HCEC 1CT (cell line): ENCODE data around the gene DGLUCY.
A peak's percentile ranks its signal among the peaks of the same experiment; 100 is the strongest.
"Not testable (repeated sequence)": the region's sequence is repeated elsewhere in the genome, so short reads cannot be mapped to it uniquely, and the experiment has no call there.

Experiments used
- DNase-seq: peaks from one replicate; pipeline ENCODE4 v3.0.0-alpha.2; 2017

DGLUCY gene

GRCh38 chr14:91218014-91218413, 104.1 kb downstream of the DGLUCY start:
- no peak for DNase-seq

DNA sequence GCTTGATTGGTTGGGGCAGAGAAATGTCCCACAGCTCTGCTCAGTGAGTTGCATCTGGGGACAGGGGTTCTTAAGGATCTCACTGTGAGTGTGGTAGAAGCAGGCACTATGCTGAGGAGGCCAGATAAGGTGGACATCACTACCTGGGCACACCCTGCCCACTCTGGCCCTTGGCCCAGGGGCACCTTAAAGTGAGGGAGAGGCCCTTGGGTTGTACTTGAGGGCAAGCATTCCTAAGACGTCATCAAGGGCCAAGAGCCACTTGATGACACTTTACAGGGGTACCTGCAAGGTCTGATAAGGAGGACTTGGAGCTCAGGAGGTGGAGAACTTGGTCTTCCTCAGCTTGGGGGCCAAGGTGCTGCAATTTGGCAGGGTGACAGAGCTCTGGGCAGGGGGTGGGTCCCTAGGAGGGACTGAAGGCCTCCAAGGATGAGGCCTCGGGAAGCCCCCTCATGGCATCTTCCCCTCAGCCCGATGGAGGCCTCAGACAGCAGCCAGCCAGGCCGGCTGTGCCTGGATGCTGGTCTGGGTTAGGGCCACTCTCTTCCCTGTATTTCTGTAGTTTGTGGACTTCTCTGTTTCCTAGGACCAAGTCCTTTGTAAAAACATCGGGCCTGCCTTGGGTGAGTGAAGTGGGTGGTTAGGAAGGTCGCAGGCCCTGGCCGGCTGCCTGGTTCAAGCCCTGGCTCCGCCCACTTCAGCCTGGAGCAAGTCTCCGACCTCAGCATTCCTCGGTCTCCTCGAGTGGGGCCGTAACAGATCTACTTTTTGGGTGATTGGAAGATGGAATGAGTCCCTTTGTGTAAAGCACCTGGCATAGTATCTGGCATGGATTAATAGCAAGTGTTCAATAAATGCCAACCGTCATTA, 105.9 kb downstream of the DGLUCY start:
- no peak for DNase-seq

- no peak for DNase-seq
Measured at GRCh38 chr14:91220581-91221000, 106.7 kb downstream of the DGLUCY start.

DNA sequence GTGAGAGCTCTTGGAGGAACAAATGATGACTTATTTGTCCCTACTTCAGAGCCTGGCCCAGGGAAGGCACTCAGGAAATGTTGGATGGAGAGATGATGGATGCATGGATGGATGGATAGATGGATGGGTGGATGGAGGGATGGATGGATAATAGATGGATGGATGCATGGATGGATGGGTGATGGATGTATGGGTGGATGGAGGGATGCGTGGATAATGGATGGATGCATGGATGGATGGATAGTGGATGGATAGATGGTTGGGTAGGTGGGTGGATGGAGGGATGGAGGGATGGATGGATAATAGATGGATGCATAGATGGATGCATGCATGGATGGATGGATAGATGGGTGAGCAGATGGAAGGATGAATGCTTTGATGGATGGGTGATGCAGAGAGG, 107.4 kb downstream of the DGLUCY start:
- DNase-seq, result no peak

GRCh38 chr14:91223028-91223783, 109.3 kb downstream of the DGLUCY start:
- peak; percentile 24 for DNase-seq

- DNase-seq, result peak; percentile 64
Measured at GRCh38 chr14:91225025-91225424, 111.2 kb downstream of the DGLUCY start.

DNA sequence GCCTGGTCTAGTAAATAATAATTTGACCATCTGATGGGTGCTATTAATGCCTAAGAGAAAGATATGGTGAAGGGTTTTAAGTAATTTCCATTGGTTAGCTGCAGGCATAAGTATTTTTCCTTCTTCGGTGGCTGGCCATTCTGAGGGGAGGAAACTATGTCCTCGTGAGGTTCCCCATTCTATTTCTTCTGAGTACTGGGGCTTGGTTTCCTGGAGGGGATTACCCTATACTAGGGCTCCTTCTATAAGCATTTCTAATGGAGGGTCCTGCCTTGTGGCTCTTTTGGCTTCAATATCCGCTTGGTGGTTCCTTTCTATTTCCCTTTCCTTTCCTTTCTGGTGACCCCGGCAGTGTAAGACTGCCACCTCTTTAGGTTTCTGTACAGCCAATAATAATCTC, 112.5 kb downstream of the DGLUCY start:
- not testable (repeated sequence) for DNase-seq

- no peak for DNase-seq
Measured at GRCh38 chr14:91227183-91227628, 113.3 kb downstream of the DGLUCY start.

GRCh38 chr14:91228112-91229004, 114.5 kb downstream of the DGLUCY start:
- peak; percentile 73 for DNase-seq

DNA sequence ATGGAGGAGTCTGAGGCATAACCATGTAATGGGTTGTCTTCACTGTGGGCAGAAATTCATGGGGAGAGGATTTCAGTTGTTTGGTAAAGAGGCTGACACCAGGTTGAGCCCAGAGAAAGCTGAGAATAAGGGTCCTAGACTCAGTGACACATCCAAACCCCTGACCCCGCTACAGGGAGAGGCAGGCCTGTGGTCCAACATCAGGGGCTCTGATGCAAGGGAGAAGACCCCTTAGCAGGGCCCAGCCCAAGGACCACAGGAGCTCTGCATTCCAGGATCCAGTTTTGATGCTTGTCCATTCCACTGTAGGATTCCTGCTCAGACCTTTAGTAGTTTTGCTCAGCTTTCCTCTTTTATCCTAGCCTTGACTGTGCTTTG, 115.1 kb downstream of the DGLUCY start:
- DNase-seq, result no peak

- DNase-seq, result peak; percentile 59
Measured at GRCh38 chr14:91229743-91230200, 115.9 kb downstream of the DGLUCY start.

GRCh38 chr14:91230397-91231035, 116.6 kb downstream of the DGLUCY start:
- DNase-seq, result peak; percentile 70

- peak; percentile 58 for DNase-seq
Measured at GRCh38 chr14:91231446-91231845, 117.6 kb downstream of the DGLUCY start.

GRCh38 chr14:91232052-91232451, 118.2 kb downstream of the DGLUCY start:
- no peak for DNase-seq

- no peak for DNase-seq
Measured at GRCh38 chr14:91232603-91233002, 118.7 kb downstream of the DGLUCY start.

DNA sequence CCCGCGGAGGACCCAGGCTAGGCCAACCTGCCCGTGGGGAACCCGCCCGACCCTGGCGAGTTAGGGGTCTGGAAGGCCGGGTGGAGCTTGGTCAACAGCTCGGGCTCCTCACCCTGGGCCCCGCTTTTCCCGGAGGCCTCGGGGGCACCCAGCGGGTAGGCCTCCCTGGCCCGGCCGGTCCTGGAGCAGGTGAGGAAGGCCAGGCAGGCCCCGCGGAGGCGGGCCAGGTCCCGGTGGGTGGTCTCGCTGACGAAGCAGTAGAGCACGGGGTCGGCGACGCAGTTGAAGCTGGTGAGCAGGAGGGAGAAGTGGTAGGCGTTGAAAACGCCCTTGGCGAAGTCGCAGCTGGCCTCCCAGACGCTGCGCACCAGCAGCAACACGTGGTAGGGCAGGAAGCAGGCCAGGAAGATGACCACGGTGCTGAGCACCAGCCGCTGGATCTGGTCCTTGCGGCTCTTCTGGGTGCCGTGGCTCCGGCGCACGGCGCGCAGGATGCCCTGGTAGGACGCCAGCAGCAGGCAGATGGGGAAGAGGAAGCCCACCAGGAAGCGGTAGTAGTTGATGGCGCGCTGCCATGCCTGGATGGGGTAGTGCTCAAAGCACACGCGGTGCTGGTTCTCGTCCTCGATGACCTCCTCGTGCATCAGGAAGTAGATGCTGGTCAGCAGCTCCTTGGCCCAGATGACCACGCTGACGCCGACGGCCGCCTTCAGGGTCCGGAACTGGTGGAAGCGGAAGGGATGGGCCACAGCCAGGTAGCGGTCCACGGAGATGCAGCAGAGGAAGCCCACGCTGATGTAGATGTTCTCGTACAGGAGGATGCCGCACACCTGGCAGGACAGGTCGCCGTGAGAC, 120.3 kb downstream of the DGLUCY start:
- no peak for DNase-seq

- no peak for DNase-seq
Measured at GRCh38 chr14:91234791-91235114, 120.9 kb downstream of the DGLUCY start.

GRCh38 chr14:91235841-91236240, 122.0 kb downstream of the DGLUCY start:
- no peak for DNase-seq

- DNase-seq, result peak; percentile 51
Measured at GRCh38 chr14:91237219-91237618, 123.3 kb downstream of the DGLUCY start.

GRCh38 chr14:91238085-91238484, 124.2 kb downstream of the DGLUCY start:
- DNase-seq, result no peak

- DNase-seq, result no peak
Measured at GRCh38 chr14:91238661-91239060, 124.8 kb downstream of the DGLUCY start.
